Nephron progenitor cell (in vitro differentiated cells): ENCODE results near the gene SUSD4.

Source experiments
- DNase-seq: peaks from one replicate; pipeline ENCODE4 v3.0.0; 2021
- H3K27ac Mint-ChIP-seq: 2 replicates; pipeline ENCODE4 v1.8.0; 2021; ENCODE audit warnings: mild to moderate bottlenecking, moderate library complexity, mixed read lengths
- H3K27me3 Mint-ChIP-seq: 2 replicates; pipeline ENCODE4 v1.8.0; 2021; ENCODE audit warnings: mild to moderate bottlenecking, low read depth, mixed read lengths; ENCODE audit not compliant: poor library complexity
- H3K36me3 Mint-ChIP-seq: 2 replicates; pipeline ENCODE4 v1.8.0; 2021; ENCODE audit warnings: low read depth, mixed read lengths
- H3K4me1 Mint-ChIP-seq: 2 replicates; pipeline ENCODE4 v1.8.0; 2021; ENCODE audit warnings: mixed read lengths
- H3K4me3 Mint-ChIP-seq: 2 replicates; pipeline ENCODE4 v1.8.0; 2021; ENCODE audit warnings: mild to moderate bottlenecking, moderate library complexity, mixed read lengths
- H3K9me3 Mint-ChIP-seq: 2 replicates; pipeline ENCODE4 v1.8.0; 2021; ENCODE audit warnings: mild to moderate bottlenecking, moderate library complexity, mixed read lengths
- CTCF ChIP-seq: fragments of 200-600 bp; sonication (generic); IDR thresholded peaks from 2 replicates; pipeline ENCODE4 v1.5.0; 2021; ENCODE audit warnings: antibody characterized with exemption

SUSD4 gene

GRCh38 chr1:223248770-223249140 lies 115.2 kb downstream of the SUSD4 start:
- H3K27ac Mint-ChIP-seq, result no peak overlapping the region
- H3K27me3 Mint-ChIP-seq, result peaks cover 24% of the 10 kb centered on the region
- TF ChIP-seq CTCF, result no peak
- no peaks in the 10 kb centered on the region for H3K36me3 Mint-ChIP-seq
- DNase-seq, result no peak
- H3K4me1 Mint-ChIP-seq, result peaks cover 24% of the 10 kb centered on the region
- H3K9me3 Mint-ChIP-seq, result no peaks in the 10 kb centered on the region
- H3K4me3 Mint-ChIP-seq, result no peak overlapping the region

GRCh38 chr1:223248001-223248769 lies 115.8 kb downstream of the SUSD4 start:
- H3K27ac Mint-ChIP-seq, result no peak overlapping the region
- DNase-seq, result no peak
- H3K4me1 Mint-ChIP-seq, result peaks cover 18% of the 10 kb centered on the region
- H3K36me3 Mint-ChIP-seq, result no peaks in the 10 kb centered on the region
- TF ChIP-seq CTCF, result no peak
- H3K4me3 Mint-ChIP-seq, result no peak overlapping the region
- H3K27me3 Mint-ChIP-seq, result peaks cover 24% of the 10 kb centered on the region
- H3K9me3 Mint-ChIP-seq, result no peaks in the 10 kb centered on the region

- Mint-ChIP-seq H3K36me3 (no peaks in the 10 kb centered on the region), H3K27me3 (peaks cover 31% of the 10 kb centered on the region)
- no peak for DNase-seq
These were observed 117.4 kb downstream of the SUSD4 start for GRCh38 chr1:223246476-223247112.

GRCh38 chr1:223245983-223246382 lies 118.0 kb downstream of the SUSD4 start:
- peaks cover 34% of the 10 kb centered on the region for H3K27me3 Mint-ChIP-seq
- DNase-seq, result no peak

More at GRCh38 chr1:223246476-223247112, 117.4 kb downstream of the SUSD4 start:
- H3K27ac Mint-ChIP-seq, result no peak overlapping the region
- TF ChIP-seq CTCF, result no peak
- no peak overlapping the region for H3K4me3 Mint-ChIP-seq
- peaks cover 12% of the 10 kb centered on the region for H3K4me1 Mint-ChIP-seq
- H3K9me3 Mint-ChIP-seq, result no peaks in the 10 kb centered on the region

GRCh38 chr1:223245411-223245810 lies 118.6 kb downstream of the SUSD4 start:
- peaks cover 4% of the 10 kb centered on the region for H3K36me3 Mint-ChIP-seq
- H3K4me3 Mint-ChIP-seq, result no peak overlapping the region
- H3K27ac Mint-ChIP-seq, result no peak overlapping the region
- H3K4me1 Mint-ChIP-seq, result peaks cover 12% of the 10 kb centered on the region
- peaks cover 34% of the 10 kb centered on the region for H3K27me3 Mint-ChIP-seq
- peaks cover 11% of the 10 kb centered on the region for H3K9me3 Mint-ChIP-seq
- no peak for DNase-seq
- TF ChIP-seq CTCF, result no peak

More at GRCh38 chr1:223245983-223246382, 118.0 kb downstream of the SUSD4 start:
- no peak overlapping the region for H3K4me3 Mint-ChIP-seq
- TF ChIP-seq CTCF, result no peak
- no peaks in the 10 kb centered on the region for H3K36me3 Mint-ChIP-seq
- no peak overlapping the region for H3K27ac Mint-ChIP-seq
- H3K4me1 Mint-ChIP-seq, result peaks cover 12% of the 10 kb centered on the region
- peaks cover 6% of the 10 kb centered on the region for H3K9me3 Mint-ChIP-seq
